Measurements from ENCODE around the gene OXNAD1.

Gene OXNAD1

DNA sequence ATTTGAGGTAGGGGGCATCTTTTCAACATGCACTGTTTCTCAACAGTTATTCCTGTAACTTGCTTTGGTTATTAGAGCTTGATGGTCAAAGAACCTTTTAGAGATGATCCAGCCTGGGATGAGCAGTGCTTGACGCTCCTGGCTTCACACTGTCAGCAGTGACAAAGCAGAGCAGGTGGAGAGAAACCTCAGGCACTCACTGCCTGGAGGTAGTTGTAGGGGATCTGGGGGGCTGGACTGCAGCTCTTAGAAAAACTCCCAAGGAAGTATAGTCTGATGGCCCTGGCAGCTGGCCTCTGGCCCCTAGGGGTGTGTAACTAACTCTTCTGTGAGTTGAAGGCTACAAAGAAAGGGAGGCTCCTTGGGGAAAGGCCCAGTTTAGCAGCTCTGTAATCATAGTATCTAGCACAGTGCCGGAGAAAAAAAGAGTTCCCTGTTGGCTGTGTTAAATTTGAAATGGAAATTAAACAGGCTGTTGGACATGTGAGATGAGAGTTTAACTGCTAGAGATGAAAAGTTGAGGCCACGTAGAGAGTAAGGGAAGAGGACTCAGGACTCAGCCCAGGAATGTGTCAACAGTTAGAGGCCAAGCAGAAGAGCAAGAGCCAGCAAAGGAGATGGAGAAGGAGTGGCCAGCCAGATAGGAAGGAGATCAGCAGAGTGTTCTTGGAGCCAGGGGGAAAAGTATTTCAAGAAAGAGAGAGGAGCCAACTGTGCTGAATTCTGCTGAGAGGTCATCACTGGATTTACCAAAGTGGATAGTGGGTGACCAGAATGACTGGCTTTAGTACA lies 14.2 kb downstream of the OXNAD1 start:
- no peak for TF ChIP-seq POLR2A (IDR thresholded peaks at IDR 0.05; ENCODE audit: low read depth, low read length)
- FAIRE-seq (no peak), DNase-seq (ENCODE audit: insufficient read length, low spot score) (no peak)

DNA sequence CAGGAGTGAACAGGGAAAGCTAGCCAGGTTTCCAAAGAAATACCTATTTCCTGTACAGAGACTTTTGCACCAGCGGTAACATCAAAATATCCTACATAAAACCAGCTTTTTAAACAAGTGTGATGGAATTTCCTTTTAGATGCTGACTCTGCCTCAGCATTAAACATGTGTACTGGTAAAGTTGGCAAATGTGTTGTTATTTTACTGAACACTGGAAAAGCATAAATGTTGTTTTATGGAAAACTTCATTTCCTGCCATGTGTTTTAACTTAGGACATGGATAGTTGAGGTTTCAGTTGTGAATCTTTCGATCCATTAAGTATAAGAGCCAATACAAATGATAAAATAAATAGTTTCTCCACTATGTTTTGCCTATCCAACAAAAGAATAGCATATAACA lies 15.7 kb downstream of the OXNAD1 start:
- FAIRE-seq (no peak), DNase-seq (ENCODE audit: insufficient read length, low spot score) (no peak)
- no peak for TF ChIP-seq POLR2A (IDR thresholded peaks at IDR 0.05; ENCODE audit: low read depth, low read length)

DNA sequence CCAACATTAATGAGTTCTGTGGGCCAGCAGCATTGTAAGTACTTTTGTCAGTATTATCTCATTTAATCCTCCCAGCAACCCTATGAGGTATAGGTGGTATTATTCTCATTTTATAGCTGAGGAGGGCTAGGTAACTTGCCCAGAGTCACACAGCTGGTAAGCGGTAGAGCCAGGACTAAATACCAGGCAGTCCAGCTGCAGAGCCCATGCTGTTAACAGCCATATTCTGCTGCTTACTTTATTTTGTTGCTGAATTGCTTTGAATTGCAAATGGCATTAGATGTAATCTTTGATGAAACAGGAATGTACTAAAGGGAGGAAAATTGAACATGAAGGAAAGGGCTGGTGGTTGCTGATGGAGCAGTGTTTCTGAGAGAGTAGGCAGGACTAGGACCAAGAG lies 19.6 kb downstream of the OXNAD1 start:
- no peak for DNase-seq (ENCODE audit: insufficient read length, low spot score)
- no peak for TF ChIP-seq POLR2A (IDR thresholded peaks at IDR 0.05; ENCODE audit: low read depth, low read length)
- FAIRE-seq, result no peak

DNA sequence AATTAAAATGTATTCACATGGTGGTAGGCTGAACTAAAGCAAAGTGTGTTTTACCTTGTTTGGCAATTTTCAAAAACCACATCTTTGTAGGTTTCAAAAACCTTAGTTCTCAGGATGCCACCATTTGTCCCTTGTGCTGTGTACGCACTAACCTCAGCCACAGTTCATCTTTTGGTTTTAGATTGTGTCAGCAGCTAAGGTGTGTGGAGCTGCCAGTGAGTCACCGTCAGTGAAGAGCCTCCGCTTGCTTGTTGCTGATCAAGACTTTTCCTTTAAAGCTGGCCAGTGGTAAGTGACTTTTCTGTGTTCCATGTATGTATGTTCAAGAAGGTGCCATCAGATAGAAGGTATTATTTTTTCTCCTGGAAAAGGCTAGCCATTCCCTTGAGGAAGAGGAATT lies 21.1 kb downstream of the OXNAD1 start:
- FAIRE-seq (no peak), DNase-seq (ENCODE audit: insufficient read length, low spot score) (no peak)
- TF ChIP-seq POLR2A (IDR thresholded peaks at IDR 0.05; ENCODE audit: low read depth, low read length), result no peak

DNA sequence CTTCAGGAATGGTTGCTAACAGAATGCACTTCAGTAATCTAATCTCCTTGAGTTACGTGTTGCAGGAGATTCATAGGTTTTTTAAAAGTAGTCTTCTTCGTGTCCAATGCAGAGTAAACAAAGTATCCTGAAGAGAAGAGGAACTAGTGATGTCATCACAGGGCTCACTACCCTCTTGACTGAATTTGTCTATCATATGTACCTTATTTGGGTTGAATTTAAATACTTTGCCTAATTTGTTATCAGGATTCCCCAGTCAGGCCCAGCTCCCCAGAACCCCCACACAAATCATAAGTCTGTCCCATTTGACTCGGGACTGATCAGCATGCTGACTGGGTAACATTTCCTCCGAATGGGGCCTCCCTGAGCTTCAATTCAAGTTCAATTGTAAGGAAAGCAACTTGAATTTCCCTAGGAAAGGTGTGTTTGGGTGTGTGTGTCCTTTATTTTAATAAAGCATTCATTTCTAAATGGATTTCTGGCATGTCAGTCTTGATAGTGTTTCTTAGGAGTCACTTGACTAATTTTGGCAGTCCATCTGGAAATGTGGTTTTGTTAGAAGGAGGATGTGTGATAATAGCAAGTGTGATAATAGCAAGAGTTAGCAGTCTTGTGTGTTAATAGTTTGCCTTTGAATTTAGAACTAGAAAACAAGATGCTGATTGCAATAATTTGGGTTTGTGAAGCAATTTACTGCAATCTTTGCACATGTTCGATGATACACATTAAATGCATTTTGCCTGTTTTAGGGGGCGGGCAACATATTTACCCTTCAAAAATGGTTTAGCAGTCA lies 21.9 kb downstream of the OXNAD1 start:
- DNase-seq (ENCODE audit: insufficient read length, low spot score), result no peak
- TF ChIP-seq POLR2A (IDR thresholded peaks at IDR 0.05; ENCODE audit: low read depth, low read length), result no peak
- no peak for FAIRE-seq

DNA sequence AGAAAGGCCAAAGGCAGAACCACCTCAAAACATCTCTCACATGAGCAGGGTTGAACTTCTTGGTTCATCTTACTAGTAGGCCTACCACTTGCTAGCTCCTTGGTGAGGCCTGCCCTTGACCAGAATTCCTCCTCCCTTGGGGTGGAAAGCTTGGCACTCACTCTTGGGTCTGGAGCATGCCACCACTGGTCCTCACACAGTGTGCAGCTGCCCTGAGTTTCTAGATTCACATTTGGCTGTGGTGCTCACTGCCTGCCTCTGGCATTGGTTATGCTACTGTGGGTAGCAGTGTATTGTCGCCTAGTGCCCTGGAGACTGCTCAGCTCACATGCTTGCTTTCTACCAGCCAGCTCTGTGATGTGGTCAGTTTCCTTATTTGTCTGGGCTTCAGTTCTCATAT lies 23.7 kb downstream of the OXNAD1 start:
- no peak for FAIRE-seq
- no peak for DNase-seq (ENCODE audit: insufficient read length, low spot score)
- no peak for TF ChIP-seq POLR2A (IDR thresholded peaks at IDR 0.05; ENCODE audit: low read depth, low read length)

DNA sequence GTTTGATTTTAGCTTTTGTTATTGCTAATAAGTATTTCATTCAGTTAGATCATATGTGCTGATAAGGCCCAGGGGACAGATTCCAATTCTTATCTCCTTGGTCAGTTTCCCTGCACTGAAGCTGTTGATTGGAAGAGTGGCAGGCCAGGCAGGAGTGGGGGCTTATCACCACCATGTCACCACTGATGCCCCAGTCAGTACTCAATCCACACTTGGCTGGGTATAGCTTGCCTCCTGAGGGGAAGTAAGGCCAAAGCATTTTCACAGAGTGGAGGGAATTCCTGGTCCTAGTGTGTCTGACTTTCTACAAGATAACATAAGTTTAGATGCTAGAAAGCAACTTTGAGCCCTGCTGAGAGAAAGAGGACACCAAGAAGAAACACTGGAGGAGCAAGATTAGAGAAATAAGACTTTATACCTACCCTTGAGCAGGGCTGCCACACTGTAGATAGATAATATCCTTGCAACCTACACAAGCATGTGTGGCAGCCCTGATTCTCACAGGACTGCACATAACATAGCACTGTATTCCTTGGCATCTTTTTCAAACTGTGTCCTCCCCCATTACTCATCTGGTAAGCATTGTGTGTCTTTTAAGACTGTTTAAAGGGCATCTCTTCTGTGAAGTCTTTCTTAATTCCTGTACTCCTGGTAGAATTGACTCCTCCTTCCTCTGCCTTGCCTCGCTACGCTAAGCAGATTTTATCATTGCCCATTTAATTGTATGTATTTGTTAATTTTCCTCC lies 24.3 kb downstream of the OXNAD1 start:
- no peak for TF ChIP-seq POLR2A (IDR thresholded peaks at IDR 0.05; ENCODE audit: low read depth, low read length)
- DNase-seq (ENCODE audit: insufficient read length, low spot score) (no peak), FAIRE-seq (no peak)

DNA sequence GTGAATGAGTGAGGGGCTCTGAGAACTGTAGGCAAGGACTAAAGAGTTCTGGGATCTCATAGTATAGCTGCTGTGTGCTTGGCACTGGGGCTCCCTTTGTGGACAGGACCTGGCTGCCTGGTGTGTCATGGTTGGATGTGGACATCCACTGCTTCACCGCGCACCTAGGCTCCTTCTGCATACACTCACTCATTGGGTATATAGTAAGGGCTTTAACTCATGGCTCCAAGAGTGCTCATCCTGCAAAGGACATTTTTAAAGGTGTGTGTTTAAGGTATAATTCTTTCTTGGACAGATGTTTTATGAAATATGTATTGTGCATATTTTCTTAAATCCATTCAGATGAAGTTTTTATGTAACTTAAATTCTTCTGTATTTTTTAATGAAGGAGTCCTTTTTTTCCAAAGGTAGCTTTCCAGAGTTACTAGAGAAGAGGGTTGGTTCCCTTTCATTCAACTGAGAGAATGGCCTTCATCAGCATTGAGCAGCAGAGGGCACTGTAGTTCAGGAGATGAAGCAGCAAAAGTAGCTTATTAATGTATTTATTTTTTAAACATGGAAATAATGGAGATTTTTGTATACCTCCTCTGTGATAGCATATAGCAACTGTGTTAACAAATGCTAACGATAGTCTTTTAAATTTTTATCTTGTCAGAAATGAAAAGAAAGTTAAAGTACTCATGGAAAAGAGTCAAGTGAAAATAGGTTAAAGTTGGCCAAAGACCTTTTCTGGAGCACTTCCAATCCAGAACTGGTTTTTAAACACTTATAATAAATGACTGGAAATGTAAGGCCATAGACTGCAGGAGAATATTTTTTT lies 25.2 kb downstream of the OXNAD1 start:
- no peak for TF ChIP-seq POLR2A (IDR thresholded peaks at IDR 0.05; ENCODE audit: low read depth, low read length)
- FAIRE-seq, result peak; percentile 45

DNA sequence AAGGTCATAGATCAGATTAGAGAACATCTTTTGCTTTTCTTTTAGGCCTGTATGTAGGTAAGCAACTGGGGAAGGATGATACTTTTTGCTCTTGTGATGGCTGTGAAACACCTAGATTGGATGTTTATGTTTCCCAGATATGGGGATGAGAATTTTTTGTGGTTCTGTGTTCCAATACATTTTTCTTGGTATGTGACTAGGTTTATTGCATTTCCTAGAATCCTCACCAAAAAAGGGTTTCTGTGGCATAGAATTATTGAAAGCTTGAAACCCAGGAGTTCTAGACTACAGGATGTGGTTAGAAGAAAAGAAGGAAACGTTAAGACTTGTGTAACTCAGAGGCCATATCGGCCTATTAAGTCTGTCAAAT lies 25.8 kb downstream of the OXNAD1 start:
- peak; percentile 45 for FAIRE-seq
- no peak for TF ChIP-seq POLR2A (IDR thresholded peaks at IDR 0.05; ENCODE audit: low read depth, low read length)
- no peak for DNase-seq (ENCODE audit: insufficient read length, low spot score)

More for the DNA sequence above, 25.2 kb downstream of the OXNAD1 start:
- no peak for DNase-seq (ENCODE audit: insufficient read length, low spot score)

DNA sequence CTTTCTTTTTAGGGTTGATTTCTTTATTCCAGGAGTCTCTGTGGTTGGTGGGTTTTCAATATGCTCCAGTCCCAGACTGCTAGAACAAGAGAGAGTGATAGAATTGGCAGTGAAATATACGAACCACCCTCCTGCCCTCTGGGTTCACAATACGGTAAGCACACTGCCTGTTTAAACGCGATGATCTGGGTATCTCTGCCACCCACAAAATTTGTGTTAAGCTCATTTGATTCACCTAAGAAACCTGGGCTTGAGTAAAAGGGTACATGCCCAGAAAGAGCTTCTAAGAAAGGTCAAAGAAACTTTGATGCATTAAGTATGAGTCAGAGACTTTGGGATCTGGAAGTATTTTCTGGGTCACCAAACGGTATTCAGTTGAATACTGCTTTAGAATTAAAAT lies 29.8 kb downstream of the OXNAD1 start:
- DNase-seq (ENCODE audit: insufficient read length, low spot score), result no peak
- TF ChIP-seq POLR2A (IDR thresholded peaks at IDR 0.05; ENCODE audit: low read depth, low read length), result no peak
- FAIRE-seq, result no peak

DNA sequence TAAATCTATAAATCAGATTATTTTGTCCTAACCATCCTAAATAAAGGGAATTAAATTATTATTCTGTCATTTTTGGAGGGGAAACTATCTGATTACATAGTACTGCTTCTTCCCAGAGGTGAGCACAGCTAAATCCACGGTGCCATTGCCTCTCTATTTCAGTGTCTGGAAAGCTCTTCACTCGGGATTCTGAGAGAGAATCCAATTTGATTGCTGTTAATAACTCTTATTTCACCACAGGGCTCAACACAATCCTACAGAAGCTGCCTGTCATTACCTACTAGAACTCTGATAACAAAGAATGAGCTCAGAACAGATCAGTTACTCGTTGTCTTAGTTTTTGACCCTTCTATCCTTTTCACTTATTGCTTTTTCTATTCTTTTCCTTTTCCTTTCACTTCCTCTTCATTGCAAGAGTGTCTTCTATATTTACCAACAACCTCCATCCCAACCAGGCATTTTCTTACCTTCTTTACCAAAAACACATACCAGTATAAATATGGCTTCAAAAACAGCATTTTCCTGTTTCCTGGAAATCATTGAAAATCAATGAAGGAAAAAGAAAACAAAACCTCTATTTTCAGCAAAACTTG lies 30.4 kb downstream of the OXNAD1 start:
- no peak for FAIRE-seq
- no peak for DNase-seq (ENCODE audit: insufficient read length, low spot score)
- TF ChIP-seq POLR2A (IDR thresholded peaks at IDR 0.05; ENCODE audit: low read depth, low read length), result no peak

DNA sequence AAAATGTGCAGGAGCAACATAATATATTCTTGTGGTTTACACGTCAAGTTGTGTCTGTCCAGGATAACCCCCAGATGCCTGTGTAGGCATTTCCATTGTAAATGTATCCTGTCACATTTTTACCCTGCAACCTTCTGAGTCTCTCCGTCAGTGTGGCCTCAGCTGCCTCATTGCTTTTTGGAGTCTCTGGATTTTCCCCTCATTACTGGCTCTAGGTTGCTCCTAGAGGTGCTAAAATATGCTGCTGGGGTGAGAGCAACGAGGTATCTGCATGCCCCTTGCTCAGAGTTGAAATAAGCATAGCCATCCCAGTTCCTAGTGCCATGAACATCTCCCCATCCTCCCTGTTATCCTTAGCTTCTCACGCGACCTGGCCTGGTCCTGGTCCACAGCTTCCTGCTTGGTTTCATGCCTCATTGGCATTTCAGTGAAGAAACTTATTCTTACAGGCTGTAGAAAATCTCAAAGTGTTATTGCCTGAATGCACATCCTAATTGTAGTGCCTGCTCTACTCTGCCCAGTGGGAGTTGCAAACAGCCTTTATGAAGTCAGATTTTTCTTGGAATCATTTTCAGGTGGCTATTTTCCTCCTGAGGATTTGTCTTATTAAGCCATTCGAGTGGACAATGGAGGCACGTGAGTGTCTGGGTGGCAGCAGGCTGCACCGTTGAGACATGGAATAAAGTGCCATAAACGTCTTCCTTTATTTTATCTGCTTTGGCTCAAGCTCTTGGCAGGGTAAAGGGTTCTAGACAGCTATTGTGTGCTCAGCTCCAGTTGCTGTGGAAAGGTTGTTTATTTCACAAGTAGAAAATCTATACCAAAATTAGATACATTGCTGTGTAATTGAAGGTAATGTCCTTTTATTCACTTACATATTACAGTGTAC lies 33.2 kb downstream of the OXNAD1 start:
- no peak for FAIRE-seq
- no peak for TF ChIP-seq POLR2A (IDR thresholded peaks at IDR 0.05; ENCODE audit: low read depth, low read length)
- DNase-seq (ENCODE audit: insufficient read length, low spot score), result no peak
